GM19467 (cell line): ENCODE results near the gene SCAP.
"Not testable (repeated sequence)": the region's sequence is repeated elsewhere in the genome, so short reads cannot be mapped to it uniquely, and the experiment has no call there.

Source experiments
- ATAC-seq: cut with Tn5 transposase; IDR thresholded peaks from one replicate; pipeline ENCODE4 v1.9.1; 2021; ENCODE audit warnings: mild to moderate bottlenecking, moderate library complexity; ENCODE audit not compliant: unreplicated experiment

Gene SCAP

DNA sequence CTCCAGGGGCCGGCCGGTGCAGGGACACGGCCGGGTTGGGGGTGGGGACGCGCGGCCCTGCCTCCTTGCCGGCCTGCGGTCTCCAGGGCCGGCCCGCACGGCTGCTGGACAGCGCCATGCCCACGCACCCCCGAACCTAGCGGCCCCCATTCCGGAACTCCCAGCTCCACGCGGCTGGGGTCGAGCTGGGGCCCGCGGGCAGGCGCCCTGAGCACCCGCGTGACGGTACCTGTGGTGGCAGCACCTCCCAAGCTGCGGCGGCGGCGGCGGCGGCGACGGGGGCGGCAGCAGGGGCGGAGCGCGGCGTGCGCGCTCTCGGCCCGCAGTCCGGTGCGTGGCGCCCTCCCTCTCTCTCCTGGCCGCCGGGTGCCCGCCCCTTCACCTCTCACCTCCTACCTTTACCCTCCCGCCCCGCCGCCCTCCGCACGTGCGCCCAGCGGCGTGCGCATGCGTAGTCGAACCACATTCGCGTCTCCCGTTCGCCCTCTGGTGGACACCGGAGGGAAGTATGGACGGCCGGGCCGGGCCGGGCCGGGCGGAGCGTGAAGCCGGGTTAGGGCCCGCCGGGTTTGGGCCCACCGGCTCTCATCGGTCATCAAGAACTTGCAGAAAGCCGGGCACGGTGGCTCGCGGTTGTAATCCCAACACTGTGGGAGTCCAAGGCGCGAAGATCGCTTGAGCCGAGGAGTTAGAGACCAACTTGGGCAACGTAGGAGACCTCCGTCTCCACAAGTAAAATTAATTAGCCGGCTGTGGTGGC is at the start of gene SCAP:
Gene SCAP, minus strand, starts transcription at position 372 of the 760 bp plus-strand sequence. CDS start 32,948 bp downstream, outside the sequence.
- ATAC-seq = peak; percentile 86

DNA sequence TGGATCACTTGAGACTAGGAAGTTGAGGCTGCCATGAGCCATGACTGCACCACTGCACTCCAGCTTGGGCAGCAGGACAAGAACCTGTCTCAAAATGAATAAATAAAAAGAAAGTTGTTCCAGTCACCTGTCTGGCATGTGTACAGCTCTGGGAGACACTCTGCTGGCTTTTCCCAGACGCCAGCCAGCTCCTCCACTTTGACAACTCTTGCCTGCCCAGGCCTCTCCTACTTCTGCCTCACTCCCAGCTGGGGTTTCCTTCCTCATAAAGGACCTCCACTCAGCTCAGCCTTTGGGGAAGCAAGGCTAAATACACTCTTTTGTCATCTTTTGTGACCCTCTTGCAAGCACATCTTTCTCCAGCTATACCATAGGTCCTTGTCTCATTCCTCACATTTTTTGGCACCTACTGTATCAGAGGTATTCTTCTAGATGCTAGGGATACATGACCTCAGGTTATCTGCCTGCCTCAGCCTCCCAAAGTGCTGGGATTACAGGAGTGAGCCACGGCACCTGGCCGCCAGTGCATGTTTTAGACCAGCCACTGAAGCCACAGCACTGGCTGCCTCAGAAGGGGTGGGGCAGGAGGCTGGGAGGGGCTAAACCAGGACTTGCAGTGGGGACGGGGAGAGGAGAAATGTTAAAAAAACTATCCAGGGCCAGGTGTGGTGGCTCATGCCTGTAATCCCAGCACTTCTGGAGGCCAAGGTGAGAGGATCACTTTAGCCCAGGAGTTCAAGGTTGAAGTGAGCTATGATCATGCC is 47.8 kb upstream of the SCAP start:
- no peak for ATAC-seq

DNA sequence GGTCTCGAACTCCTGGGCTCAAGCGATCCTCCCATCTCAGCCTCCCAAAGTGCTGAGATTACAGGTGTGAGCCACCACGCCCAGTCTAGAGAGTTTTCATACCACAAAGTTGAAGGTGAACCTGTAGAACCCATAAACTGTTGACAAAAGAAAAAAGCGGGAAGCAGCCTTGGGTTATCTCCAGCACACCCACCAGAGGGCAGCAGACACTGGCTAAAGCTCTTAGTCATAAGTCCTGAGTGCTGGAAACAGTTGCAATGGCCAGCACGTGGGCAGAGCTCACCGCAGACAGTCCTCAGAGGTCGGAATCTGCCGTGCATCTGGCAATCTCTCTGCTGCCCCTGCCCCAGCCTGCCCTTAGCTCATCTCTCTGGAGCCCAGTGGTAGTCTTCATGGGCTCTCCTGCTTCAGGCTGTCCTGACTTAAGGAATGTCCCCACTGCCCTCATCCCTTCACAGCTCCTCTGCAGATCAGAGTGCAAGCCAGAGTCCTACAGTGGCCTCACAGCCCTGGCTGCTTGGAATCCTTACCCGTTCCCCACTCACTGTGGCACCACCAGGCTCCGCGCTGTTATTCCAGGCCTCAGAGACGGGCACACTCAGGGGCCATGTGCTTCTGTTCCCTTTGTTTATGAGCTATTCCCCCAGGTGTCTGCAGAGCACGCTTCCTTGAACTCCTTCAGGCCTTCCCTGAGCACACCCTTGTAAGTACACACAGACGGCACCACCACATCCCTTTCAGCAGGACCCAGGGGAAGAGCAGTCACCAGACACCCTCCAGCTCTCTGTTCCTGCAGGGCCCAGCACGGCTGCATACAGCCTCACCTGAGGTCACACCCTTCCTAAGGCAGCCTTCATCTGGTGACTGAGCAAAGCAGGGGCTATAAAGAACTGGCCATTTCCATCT is 46.6 kb upstream of the SCAP start:
- no peak for ATAC-seq

DNA sequence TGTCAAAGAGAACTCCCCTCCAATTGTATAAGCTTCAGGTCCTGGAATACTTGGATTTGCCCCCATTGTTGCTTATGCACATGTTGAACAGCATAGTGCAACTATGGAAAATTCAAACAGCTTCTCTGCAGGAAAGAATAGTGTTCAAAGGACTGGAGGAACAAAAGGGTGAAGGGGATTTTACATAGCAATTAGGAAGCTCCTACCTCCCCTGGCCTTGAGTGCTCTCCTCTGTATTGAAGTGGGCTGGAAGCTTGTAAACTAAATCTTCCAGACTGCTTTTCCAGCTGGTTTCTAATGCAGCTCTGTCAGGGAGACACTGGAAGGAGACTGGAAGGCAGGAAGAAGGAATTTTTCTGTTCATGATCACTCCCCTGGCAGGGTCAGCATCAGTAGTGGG is 45.0 kb upstream of the SCAP start:
- no peak for ATAC-seq

DNA sequence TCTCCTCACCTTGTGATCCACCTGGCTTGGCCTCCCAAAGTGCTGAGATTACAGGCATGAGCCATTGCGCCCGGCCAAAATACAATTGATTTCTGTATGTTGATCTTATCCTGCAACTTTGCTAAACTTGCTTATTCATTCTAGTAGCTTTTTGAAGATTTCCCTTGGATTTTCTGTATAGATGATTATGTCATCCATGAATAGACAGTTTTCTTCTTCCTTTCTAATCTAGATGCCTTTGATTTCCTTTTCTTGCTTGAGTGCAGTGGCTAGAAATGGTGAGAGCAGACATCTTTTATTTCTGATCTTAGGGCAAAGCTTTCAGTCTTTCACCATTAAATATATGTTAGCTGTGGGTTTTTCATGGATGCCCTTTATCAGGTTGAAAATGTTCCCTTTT is 42.2 kb upstream of the SCAP start:
- ATAC-seq = no peak

DNA sequence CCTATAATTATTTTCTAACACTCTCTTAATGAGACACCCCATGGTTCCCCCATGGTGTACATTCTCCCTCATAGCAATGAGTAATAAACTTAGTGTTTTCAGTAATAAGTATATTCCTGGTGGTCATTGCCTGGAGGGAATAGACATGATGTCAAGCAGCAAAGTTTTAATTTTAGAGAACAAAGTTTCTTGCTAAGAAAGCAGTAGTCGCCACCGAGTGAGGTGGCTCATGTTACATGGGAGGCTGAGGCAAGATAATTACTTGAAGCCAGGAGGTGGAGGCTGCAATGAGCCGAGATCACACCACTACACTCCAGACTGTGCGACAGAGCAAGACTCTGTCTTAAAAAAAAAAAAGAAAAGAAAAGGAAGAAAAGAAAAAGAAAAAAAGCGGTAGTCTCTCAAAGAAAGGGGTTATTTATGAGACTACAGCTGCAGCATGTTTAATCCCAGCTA is 40.2 kb upstream of the SCAP start:
- ATAC-seq = no peak

DNA sequence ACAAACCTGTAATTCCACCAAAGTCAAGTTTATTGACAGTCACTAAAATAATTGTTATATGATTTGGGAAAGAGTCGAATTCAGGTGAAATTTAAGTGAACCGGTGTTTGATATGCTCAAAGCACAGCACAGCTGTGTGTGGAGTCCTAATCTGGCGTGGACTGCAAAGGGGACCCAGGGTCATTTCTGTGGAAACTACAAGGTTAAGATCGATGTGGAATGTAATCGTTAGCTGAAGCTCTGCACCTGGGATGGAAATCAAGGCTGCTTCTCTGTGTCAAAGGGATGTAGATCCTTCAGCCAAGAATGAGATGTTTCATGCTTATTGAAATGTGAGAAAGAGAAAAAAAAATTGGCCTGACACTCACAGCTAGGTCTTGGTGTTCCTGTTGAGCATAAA is 39.4 kb upstream of the SCAP start:
- no peak for ATAC-seq

DNA sequence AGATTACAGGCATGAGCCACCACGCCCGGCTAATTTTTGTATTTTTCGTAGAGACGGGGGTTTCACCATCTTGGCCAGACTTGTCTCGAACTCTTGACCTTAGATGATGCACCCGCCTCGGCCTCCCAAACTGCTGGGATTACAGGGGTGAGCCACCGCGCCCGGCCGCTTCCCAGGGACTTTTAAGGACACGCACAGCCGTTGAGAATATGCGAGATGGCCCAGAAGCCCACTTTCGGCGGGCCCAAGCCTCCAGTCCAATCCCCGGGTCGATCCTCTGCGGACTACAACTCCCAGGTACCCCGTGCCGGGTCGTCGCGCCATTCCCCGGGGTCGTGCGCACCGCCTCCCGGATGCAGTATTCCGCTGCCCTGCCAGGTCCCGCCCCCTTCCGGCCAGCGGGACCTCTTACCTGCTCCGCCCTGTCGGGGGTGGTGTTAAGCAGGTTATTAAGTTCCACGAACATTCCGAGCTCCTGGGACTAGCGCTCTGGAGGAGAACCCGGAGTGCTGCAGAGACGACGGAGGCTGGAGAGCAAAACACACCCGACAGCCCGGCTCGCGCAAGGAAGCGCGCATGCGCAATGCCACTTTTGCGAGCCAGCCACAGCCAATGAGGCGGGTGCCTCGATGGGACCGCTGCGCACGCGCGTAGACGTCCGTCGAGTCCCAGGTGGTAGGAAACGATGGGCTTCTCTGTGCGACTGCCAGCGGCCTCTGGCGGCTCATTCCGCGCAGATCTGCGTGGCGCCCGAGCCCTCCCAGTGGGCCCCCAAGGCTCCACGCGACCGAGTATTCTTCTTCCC is 37.6 kb upstream of the SCAP start, which contains the start of gene ELP6:
Gene ELP6, minus strand, starts transcription at position 588 of the 805 bp plus-strand sequence. Its CDS starts 122 bp downstream, at position 466.
- ATAC-seq = peak; percentile 94

DNA sequence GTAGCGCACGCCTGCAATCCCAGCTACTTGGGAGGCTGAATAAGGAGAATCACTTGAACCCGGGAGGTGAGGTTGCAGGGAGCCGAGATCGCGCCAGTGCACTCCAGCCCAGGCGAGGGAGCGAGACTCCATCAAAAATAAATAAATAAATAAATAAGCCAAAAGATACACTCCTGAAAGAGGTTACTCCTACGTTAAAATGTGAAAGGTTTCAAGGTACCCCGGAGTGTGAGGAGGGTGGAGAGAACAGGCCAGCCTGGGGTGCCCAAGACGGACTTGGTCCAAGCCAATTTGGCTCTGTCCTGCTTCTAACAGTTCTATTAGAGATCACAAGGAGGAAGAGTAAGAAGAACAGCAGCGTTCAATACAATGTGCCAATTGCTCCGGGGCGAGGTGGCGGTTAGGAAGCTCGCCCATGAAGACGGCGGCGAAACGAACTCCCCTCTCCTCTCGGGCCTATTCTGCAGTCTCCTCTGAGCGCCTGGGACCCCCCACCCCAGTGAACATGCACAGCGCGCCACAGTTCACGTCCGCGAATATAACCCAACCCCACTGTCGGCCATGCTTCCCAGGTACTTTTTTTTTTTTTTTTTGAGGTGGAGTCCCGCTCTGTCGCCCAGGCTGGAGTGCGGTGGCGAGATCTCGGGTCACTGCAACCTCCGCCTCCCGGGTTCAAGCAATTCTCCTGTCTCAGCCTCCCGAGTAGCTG is 36.8 kb upstream of the SCAP start:
- no peak for ATAC-seq

DNA sequence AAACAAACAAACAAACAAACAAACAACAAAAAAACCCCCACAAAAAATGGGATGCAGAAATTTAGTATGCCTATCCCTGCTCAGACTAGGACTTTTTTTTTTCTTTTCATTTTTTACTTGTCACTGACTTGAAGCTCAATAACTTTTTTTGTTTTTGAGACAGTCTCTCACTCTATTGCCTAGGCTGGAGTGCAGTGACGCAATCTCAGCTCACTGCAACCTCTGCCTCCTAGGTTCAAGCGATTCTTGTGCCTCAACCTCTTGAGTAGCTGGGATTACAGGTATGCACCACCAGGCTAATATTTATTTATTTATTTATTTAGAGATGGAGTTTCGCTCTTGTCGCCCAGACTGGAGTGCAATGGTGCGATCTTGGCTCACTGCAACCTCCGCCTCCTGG is 29.5 kb upstream of the SCAP start:
- ATAC-seq = not testable (repeated sequence)

DNA sequence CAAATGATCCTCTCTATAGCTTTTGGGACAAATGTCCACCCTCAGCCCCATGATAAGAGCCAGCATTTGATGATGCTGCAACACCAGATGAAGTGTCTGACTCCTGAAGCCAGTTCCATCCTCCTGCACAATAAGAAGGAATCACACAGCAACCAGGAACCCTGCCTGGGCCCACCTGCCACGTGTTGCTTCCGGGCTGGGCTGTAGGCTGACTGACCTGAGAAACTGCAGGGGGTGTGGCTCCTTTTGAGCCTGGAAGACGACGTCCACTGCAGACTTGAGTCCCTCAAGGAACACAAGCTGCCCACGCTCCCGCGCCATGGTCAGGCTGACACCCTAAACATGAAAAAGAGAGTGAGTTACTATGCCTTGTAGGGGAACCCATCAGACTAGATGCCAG is 28.4 kb upstream of the SCAP start:
- no peak for ATAC-seq

DNA sequence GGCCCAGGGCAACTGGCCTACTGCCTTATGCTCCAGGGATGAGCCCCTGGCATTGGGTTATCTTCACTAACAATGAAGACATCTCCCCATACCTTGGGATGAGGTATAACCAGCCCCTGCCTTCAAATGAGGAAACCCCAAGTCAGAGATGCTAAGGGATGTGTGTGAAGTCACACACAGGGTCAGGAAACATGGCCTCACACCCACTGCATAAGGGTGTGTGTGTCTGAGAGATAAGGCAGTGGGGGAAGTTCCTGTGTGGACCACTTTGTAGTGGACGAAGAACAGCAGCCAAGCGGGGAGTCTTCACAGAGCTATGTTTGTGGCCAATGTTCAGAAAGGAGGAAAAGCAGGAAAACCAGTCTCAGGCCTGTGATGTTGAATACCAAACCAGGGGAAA is 27.3 kb upstream of the SCAP start:
- no peak for ATAC-seq

DNA sequence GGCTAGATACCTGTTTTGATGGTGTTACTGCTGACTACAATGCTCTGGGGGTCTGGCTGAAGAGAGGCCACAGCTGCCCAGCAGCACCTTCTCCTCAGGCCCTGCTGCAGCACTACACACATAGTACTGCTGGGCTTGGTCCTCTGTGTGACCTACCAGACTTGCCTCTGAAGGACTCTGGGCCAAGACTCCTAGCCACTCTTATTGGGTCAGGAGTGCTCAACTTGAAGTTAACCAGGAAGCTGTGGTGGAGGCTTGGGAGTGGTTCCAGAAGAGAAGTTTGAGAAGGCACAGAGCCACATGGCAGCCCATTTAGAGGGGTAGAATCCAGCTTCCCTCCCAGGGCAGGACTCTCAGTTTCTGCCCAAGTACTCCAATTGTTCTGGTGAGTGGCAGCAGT is 21.2 kb upstream of the SCAP start:
- no peak for ATAC-seq

DNA sequence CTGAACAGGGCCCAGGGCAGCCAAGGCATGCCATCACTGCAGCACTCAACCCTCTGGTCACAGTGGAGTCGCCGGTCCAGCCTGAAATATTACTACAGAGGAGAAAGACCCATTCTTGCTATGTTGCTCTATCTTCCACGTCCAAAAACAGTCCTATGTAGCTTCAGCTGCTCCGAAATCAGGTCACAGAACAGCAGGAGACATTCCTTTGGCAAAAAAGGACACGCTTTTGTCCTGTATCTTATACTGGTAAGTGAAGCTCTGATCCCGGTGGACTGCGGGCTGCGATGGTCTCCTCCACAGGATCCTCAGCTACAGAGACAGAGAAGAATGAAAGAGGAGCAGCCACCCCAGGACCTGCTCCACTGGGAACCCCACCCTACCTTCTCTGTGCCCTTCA is 20.1 kb upstream of the SCAP start:
- no peak for ATAC-seq

DNA sequence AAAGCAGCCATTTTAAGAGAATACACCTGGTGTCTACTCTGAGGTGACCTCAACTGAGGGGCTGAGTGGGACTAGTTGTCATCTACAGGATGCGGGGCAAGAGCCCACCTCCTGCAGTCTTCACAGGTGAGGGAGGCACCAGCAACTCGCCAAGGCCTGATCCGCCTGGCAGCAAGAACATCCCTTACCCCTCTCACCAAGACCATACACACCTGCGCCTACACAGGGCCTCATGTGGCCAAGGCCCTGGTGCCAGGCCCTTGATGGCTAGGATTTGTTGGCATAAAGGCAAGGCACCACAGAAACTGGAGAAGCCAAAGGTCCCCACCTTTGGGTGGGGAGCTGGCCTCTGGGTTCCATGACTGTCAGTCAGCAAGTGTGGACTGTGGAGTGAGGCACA is 19.4 kb upstream of the SCAP start:
- ATAC-seq = no peak

DNA sequence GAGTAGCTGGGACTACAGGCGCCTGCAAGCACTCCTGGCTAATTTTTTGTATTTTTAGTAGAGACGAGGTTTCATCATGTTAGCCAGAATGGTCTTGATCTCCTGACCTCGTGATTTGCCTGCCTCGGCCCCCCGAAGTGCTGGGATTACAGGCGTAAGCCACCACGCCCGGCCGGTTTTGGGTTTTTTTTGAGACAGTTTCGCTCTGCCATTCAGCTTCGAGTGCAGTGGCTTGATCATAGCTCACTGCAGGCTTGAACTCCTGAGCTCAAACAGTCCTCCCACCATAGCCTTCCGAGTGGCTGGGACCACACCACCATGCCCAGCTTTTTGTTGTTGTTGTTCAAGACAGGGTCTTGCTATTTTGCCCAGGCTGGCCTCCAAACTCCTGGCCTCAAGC is 16.0 kb upstream of the SCAP start:
- no peak for ATAC-seq

DNA sequence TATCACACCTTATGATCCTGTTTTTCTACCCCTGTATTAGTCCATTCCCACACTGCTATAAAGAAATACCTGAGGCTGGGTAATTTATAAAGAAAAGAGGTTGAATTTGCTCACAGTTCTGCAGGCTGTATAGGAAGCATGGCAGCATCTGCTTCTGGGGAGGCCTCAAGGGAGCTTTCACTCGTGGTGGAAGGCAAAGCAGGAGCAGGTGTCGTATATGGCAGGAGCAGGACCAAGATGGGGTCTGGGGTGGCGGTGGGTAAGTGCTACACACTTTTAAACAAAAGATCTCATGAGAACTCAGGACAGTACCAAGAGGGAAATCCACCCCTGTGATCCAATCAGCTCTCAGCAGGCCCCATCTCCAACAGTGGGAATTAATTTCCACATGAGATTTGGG is 15.4 kb upstream of the SCAP start:
- ATAC-seq = no peak

DNA sequence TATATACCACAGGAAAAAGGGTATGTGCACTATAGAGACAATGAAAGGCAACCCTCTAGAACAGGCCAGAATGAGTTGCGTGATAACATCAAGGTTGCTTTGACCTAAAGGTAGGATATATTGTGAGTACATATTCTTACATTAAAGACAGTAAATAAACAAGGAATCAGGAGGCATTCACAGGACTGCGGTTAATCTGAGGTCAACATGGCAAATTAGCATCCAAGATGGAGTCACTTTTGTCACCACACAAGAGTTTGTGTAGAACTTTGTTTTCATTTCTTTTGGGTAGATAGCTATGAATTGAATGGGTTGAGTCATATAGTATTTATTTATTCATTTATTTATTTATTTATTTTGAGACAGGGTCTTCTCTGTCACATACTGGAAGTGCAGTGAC is 11.5 kb upstream of the SCAP start:
- ATAC-seq = no peak

DNA sequence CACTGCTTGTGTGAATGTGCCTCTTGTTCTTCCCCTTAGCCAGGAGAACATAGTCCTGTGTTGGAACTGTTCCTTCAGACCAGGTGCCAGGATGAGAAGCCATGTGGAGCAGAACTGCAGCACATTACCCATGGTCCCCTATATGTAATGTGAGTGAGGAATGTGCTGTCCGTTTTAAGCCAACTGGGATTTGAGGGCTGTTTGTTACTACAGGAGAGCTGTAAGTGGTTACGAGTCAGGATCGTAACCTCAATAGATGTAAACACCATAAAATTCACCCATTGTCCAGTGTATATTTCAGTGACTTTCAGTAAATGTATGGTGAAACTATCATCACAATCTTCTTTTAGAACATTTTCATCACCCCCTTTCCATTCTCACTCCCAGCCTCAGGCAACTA is 10.1 kb upstream of the SCAP start:
- ATAC-seq = no peak

DNA sequence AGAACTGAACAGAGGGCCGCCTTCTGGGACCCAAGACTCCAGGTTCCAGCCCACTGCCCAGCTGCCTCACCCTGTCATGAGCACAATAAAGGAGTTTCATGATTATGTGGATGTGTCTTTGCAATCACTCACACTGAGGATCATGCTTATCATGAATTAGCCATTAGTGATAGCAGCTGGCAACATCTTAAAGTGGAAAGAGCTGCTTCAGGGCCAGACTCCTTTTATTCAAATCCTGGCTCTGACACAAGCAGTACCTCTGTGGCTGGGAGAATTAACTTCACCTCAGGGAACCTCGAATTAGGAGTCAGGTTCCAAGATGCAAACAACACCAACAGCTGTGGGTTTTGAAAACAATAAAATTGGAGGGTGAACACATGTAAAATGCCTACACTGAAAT is 6.6 kb upstream of the SCAP start:
- no peak for ATAC-seq
